ENCODE measurements around the gene RBBP8. TPM values are rescaled to one million over a fixed set of nuclear protein-coding genes. Genes with fewer than 3 reads are reported as not detected.
A peak's percentile ranks its signal among the peaks of the same experiment; 100 is the strongest.

RBBP8 gene
- total and polyA plus RNA-seq, 2 donors (not counting 3 experiments of a cell fraction or from before 2014, with no cell fraction given) = 3.0 to 13.5 TPM

MicroRNAs within 50 kb of the gene (microRNA counts, 767-probe panel; counts per million panel counts)
- microRNA hsa-miR-4741 = 723 counts per million, percentile 96 among the panel's probes with 10 or more counts

Small RNAs within 50 kb of the gene (small RNA-seq; reads per million reads assigned to genes)
- gene RF00019 (ENCODE audit: insufficient read depth, insufficient read length, low read depth, low replicate concordance) (not detected), gene RN7SL745P (ENCODE audit: insufficient read depth, insufficient read length, low read depth, low replicate concordance) (not detected)

Other genes with a start within 250 kb of the RBBP8 start
- gene CABLES1, start 202.2 kb downstream of the RBBP8 start, total RNA-seq = 55.0 and 71.1 TPM in 2 replicates
- gene CABLES1, start 202.2 kb downstream of the RBBP8 start, polyA plus RNA-seq = 28.7 and 40.2 TPM in 2 replicates